Activated CD8-positive, alpha-beta T cell treated with anti-CD3 and anti-CD28 coated beads for 36 hours (primary cell): Measurements from ENCODE around the gene TEDDM1. TPM values are rescaled to one million over a fixed set of nuclear protein-coding genes. Genes with fewer than 3 reads are reported as not detected.
"Not testable (repeated sequence)": the region's sequence is repeated elsewhere in the genome, so short reads cannot be mapped to it uniquely, and the experiment has no call there.

ENCODE experiments used
- ATAC-seq: fragments of 200-7000 bp; cut with Tn5 transposase; one replicate; pipeline ENCODE4 v1.10.0; 2021; ENCODE audit warnings: mild to moderate bottlenecking, moderate library complexity
- CTCF ChIA-PET: fragments of 350-600 bp; sonication (Branson Sonifier 250); formaldehyde crosslinking; loops from one replicate; lab custom pipeline; 2021; ENCODE audit warnings: antibody characterized with exemption; lab: Charles Lee
- POLR2A ChIA-PET: fragments of 350-600 bp; sonication (Branson Sonifier 250); formaldehyde crosslinking; loops from one replicate; lab custom pipeline; 2021; ENCODE audit warnings: antibody characterized with exemption; lab: Charles Lee
- DNase-seq: peaks from one replicate; pipeline ENCODE4 v3.0.0-alpha.2; 2020
- H3K27ac Mint-ChIP-seq: one replicate; pipeline ENCODE4 v1.8.0; 2021; ENCODE audit warnings: mild to moderate bottlenecking, mixed read lengths
- H3K27me3 Mint-ChIP-seq: one replicate; pipeline ENCODE4 v1.8.0; 2021; ENCODE audit warnings: mixed read lengths
- H3K36me3 Mint-ChIP-seq: one replicate; pipeline ENCODE4 v1.8.0; 2021; ENCODE audit warnings: low read depth, mixed read lengths
- H3K4me1 Mint-ChIP-seq: one replicate; pipeline ENCODE4 v1.8.0; 2021; ENCODE audit warnings: low read depth, mixed read lengths
- H3K4me3 Mint-ChIP-seq: one replicate; pipeline ENCODE4 v1.8.0; 2021; ENCODE audit warnings: mild to moderate bottlenecking, moderate library complexity, mixed read lengths
- H3K9me3 Mint-ChIP-seq: one replicate; pipeline ENCODE4 v1.8.0; 2021; ENCODE audit warnings: mixed read lengths
- intact Hi-C: fragments of 100-400 bp; cut with micrococcal nuclease; formaldehyde crosslinking; loops from one replicate; pipeline ENCODE4 v1.10.0; 2022
- total RNA-seq, 2 experiments: library from RNA; stranded (reverse); gene quantifications; one replicate each; pipeline ENCODE4 v1.2.3, GENCODE V29; 2021
- TF ChIP-seq, protein P1 (sequence below): fragments of 200-600 bp; IDR thresholded peaks from one replicate; pipeline ENCODE4 v1.8.0; 2022; ENCODE audit warnings: antibody characterized with exemption, mild to moderate bottlenecking

TEDDM1 gene
- total RNA-seq, 2 experiments from 2014 or later = not detected

DNA sequence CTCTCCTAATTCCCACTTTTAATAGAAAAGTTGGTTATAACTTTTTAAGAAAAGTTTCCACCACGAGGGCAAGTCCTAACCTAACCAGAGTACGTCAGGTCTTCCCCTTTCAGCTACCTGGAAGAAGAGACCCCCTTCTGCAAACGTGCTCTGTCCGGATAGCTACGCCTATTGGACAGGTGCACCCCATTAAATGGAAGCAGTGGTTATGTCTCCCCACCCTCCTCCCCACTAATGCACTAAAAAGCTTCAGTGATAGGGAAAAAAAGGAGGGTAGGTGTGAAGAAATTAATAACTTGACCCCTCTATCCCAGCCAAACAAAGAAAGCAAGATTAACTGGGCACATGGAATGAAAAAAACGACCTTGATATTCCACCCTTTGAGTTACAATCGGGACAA, 16.5 kb downstream of the TEDDM1 start:
- H3K36me3 Mint-ChIP-seq = peaks cover 20% of the 10 kb centered on the region
- H3K27ac Mint-ChIP-seq = no peak overlapping the region
- POLR2A ChIA-PET = no interaction called here
- no peak overlapping the region for H3K4me3 Mint-ChIP-seq
- DNase-seq (no peak), ATAC-seq (no peak)
- no peaks in the 10 kb centered on the region for H3K4me1 Mint-ChIP-seq
- TF ChIP-seq, protein P1, sequence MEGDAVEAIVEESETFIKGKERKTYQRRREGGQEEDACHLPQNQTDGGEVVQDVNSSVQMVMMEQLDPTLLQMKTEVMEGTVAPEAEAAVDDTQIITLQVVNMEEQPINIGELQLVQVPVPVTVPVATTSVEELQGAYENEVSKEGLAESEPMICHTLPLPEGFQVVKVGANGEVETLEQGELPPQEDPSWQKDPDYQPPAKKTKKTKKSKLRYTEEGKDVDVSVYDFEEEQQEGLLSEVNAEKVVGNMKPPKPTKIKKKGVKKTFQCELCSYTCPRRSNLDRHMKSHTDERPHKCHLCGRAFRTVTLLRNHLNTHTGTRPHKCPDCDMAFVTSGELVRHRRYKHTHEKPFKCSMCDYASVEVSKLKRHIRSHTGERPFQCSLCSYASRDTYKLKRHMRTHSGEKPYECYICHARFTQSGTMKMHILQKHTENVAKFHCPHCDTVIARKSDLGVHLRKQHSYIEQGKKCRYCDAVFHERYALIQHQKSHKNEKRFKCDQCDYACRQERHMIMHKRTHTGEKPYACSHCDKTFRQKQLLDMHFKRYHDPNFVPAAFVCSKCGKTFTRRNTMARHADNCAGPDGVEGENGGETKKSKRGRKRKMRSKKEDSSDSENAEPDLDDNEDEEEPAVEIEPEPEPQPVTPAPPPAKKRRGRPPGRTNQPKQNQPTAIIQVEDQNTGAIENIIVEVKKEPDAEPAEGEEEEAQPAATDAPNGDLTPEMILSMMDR = no peak
- no peaks in the 10 kb centered on the region for H3K27me3 Mint-ChIP-seq
- intact Hi-C loops = no loop called here
- H3K9me3 Mint-ChIP-seq = no peaks in the 10 kb centered on the region
- CTCF ChIA-PET = interaction anchor here (0.8 kb wide), 1 partner anchor 304 kb away, joined by 3 read pairs; no protein-coding TSS in a partner anchor

- H3K9me3 Mint-ChIP-seq = no peaks in the 10 kb centered on the region
- H3K4me3 Mint-ChIP-seq = no peak overlapping the region
- intact Hi-C loops = no loop called here
- H3K36me3 Mint-ChIP-seq = peaks cover 20% of the 10 kb centered on the region
- no peaks in the 10 kb centered on the region for H3K27me3 Mint-ChIP-seq
- H3K27ac Mint-ChIP-seq = no peak overlapping the region
- POLR2A ChIA-PET = no interaction called here
- DNase-seq = no peak
- TF ChIP-seq, protein P1 = no peak
- H3K4me1 Mint-ChIP-seq = no peaks in the 10 kb centered on the region
- CTCF ChIA-PET = interaction anchor here (0.8 to 3.0 kb wide), 2 partner anchors 13 to 303 kb away, joined by 3 to 18 read pairs; no protein-coding TSS in a partner anchor
- ATAC-seq = no peak
Observed at GRCh38 chr1:182383037-182383661, 17.3 kb downstream of the TEDDM1 start.

- TF ChIP-seq, protein P1 = no peak
- no peaks in the 10 kb centered on the region for H3K27me3 Mint-ChIP-seq
- H3K27ac Mint-ChIP-seq = no peak overlapping the region
- no peaks in the 10 kb centered on the region for H3K9me3 Mint-ChIP-seq
- no peaks in the 10 kb centered on the region for H3K4me1 Mint-ChIP-seq
- intact Hi-C loops = no loop called here
- no peak overlapping the region for H3K4me3 Mint-ChIP-seq
- H3K36me3 Mint-ChIP-seq = peaks cover 20% of the 10 kb centered on the region
- DNase-seq (no peak), ATAC-seq (no peak)
- ChIA-PET CTCF (interaction anchor here (0.9 to 3.0 kb wide), 3 partner anchors 14 to 301 kb away, joined by 3 to 18 read pairs (median 14); no protein-coding TSS in a partner anchor), POLR2A (no interaction called here)
Observed at GRCh38 chr1:182381962-182382819, 18.3 kb downstream of the TEDDM1 start.

DNA sequence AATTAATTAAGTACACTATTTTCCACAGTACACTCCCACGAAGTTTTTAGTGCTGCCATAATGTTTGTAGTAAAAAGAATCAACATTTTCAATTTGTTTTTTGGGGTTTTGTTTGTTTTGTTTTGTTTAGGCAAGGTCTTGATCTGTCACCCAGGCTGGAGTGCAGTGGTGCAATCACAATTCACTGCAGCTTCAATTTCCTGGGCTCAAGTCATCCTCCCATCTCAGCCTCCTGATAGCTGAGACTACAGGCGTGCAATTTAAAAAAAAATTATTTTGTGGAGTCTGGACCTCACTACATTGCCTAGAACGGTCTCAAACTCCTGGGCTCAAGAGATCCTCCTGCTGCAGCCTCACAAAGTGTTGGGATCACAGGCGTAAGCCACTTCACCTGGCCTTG, 20.3 kb downstream of the TEDDM1 start:
- H3K36me3 Mint-ChIP-seq = peaks cover 9% of the 10 kb centered on the region

DNA sequence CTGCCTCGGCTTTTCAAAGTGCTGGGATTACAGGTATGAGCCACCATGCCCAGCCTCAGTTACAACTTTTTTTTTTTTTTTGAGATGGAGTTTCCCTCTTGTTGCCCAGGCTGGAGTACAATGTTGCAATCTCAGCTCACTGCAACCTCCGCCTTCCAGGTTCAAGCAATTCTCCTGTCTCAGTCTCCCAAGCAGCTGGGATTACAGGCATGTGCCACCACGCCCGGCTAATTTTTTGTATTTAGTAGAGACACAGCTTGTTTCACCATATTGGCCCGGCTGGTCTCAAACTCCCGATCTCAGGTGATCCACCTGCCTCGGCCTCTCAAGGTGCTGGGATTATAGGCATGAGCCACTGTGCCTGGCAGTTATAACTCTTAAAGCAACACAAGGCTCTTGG, 20.7 kb downstream of the TEDDM1 start:
- H3K4me3 Mint-ChIP-seq, POLR2A ChIA-PET, H3K4me1 Mint-ChIP-seq, H3K27ac Mint-ChIP-seq, H3K27me3 Mint-ChIP-seq, intact Hi-C loops, DNase-seq, H3K36me3 Mint-ChIP-seq, H3K9me3 Mint-ChIP-seq, ATAC-seq: not testable (repeated sequence)
- CTCF ChIA-PET = interaction anchor here (2.0 to 2.8 kb wide), 2 partner anchors 20 to 237 kb away, joined by 5 to 14 read pairs; no protein-coding TSS in a partner anchor

More for the DNA sequence above, 20.3 kb downstream of the TEDDM1 start:
- H3K4me1 Mint-ChIP-seq = no peaks in the 10 kb centered on the region
- POLR2A ChIA-PET = no interaction called here
- CTCF ChIA-PET = interaction anchor here (2.0 to 3.0 kb wide), 3 partner anchors 16 to 237 kb away, joined by 5 to 18 read pairs (median 14); no protein-coding TSS in a partner anchor
- DNase-seq (no peak), ATAC-seq (no peak)
- peaks cover 3% of the 10 kb centered on the region for H3K27me3 Mint-ChIP-seq
- no peak overlapping the region for H3K27ac Mint-ChIP-seq
- H3K9me3 Mint-ChIP-seq = no peaks in the 10 kb centered on the region
- intact Hi-C loops = no loop called here
- no peak overlapping the region for H3K4me3 Mint-ChIP-seq
- TF ChIP-seq, protein P1 = no peak
